ENCODE data around the gene MCAT. TPM values are rescaled to one million over a fixed set of nuclear protein-coding genes. Genes with fewer than 3 reads are reported as not detected.

The MCAT gene
- total RNA-seq (2022; extraction: Qiagen RNA extraction), result 16.3 to 28.3 TPM (median 23.9 TPM) in 5 replicates

GRCh38 chr22:43142880-43143562, at the start of gene MCAT:
MCAT (minus strand) TSS chr22:43143398; CDS start chr22:43143348, 50 bp downstream.

GRCh38 chr22:43186272-43187170, 43.3 kb upstream of the MCAT start, which contains the start of gene TTLL12:
TTLL12 (minus strand) TSS chr22:43187134; CDS start chr22:43187069, 65 bp downstream.

DNA sequence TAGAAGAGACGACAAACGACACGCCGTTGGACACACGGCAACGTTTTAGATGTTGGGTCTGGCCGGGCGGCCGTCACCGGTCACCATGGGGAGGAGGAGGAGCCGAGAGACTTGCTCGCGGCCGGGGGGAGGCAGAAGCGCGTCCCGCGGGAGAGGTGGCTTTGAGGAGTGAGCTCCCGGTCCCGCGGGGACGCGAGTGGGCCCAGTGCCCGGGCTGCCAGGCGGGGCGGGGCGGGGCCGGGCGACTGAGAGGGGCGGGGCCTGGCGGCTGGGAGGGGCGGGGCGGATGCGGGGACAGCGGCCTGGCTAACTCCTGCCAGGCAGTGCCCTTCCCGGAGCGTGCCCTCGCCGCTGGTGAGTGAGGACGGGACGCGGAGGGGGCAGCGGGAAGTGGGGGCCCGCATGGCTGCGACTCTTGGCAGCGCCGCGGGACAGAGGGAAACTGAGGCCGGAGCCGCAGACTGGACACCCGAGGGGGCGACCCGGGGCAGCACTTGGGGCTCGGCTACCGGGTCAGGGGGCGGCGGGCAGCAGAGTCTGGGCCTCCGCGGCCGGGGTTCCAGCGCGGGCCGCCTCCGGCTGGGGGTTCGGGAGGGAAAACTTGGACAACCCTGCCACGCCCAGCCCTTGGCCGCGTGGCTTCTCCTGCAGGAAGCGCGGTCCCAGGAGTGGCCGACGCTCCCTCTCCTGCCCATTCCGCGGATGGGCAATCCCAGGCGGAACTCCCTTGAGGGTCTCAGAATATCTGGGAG, 8.2 kb upstream of the MCAT start, which contains the start of gene TSPO:
Gene TSPO, plus strand, starts transcription at position 309 of the 752 bp plus-strand sequence. CDS start 7,680 bp downstream, outside the sequence.

DNA sequence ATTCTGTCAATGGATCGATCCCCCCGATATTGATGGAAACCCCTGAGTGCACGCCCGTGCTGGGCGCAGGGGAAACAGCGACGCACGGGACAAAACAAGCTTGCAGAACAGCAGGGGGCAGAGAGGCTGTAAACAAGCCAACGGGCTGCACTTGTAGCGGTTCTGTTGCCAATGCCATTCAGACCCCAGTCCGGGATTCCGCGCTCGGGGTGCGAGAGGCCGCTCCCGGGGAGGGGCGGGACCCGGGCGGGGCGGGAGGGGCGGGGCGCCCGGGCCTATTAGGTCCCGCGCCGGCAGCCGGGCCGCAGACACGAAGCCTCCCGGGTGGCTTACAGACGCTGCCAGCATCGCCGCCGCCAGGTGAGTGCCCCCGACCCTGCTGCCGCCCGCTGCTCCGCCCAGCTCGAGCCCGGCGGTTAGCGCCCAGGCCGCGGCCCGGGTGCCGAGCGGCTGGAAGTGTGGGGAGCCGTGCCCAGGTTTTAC, 32.7 kb downstream of the MCAT start, which contains the start of gene BIK:
Gene BIK, plus strand, starts transcription at position 307 of the 483 bp plus-strand sequence. CDS start 13,273 bp downstream, outside the sequence.

GRCh38 chr22:43088984-43089717, 54.0 kb downstream of the MCAT start, which contains the start of gene TTLL1:
TTLL1 (minus strand) TSS chr22:43089391; CDS start chr22:43075586, 13,805 bp downstream.

Other genes with a start within 250 kb of the MCAT start
- gene PACSIN2, start 128.2 kb downstream of the MCAT start, total RNA-seq (2022; extraction: Qiagen RNA extraction), result 148 to 200 TPM (median 179 TPM) in 5 replicates
- gene TTLL1, start 54.0 kb downstream of the MCAT start, total RNA-seq (2022; extraction: Qiagen RNA extraction), result 2.0 to 3.3 TPM (median 3.0 TPM) in 5 replicates
- 1.5 to 2.6 TPM (median 1.9 TPM) in 5 replicates for gene BIK, start 32.6 kb downstream of the MCAT start, total RNA-seq (2022; extraction: Qiagen RNA extraction)
- 146 to 241 TPM (median 227 TPM) in 5 replicates for gene TSPO, start 8.2 kb upstream of the MCAT start, total RNA-seq (2022; extraction: Qiagen RNA extraction)
- 22.2 to 25.6 TPM (median 22.7 TPM) in 5 replicates for gene TTLL12, start 43.7 kb upstream of the MCAT start, total RNA-seq (2022; extraction: Qiagen RNA extraction)
- 0.09 to 0.36 TPM (median 0.13 TPM) in 5 replicates for gene SCUBE1, start 200.0 kb upstream of the MCAT start, total RNA-seq (2022; extraction: Qiagen RNA extraction)

All from A549 treated with Hydrocortisone at 1 μM for 4 hours (cell line).